Neural cell (in vitro differentiated cells): ENCODE results near the gene C22orf31. TPM values are rescaled to one million over a fixed set of nuclear protein-coding genes. Genes with fewer than 3 reads are reported as not detected.

Experiments
- H2AFZ ChIP-seq: fragments of 200-600, 300-800 bp; sonication (generic), shearing (Covaris generic); 2 replicates; pipeline ENCODE4 v1.6.0; 2014; ENCODE audit warnings: low read depth, mild to moderate bottlenecking, antibody characterized with exemption, low read length, moderate library complexity
- H3F3A ChIP-seq: fragments of 200-600 bp; shearing (Covaris generic); 2 replicates; pipeline ENCODE4 v1.6.1; 2016; ENCODE audit warnings: mild to moderate bottlenecking, moderate library complexity, mixed read lengths, antibody characterized with exemption, low read length; ENCODE audit not compliant: insufficient read depth, poor library complexity, severe bottlenecking
- H3K27ac ChIP-seq: fragments of 200-600, 300-800 bp; sonication (generic), shearing (Covaris generic); 2 replicates; pipeline ENCODE4 v1.5.1; 2014; ENCODE audit warnings: mild to moderate bottlenecking, low read length, moderate library complexity
- H3K27me3 ChIP-seq: fragments of 300-800, 200-600 bp; sonication (generic), shearing (Covaris generic); 2 replicates; pipeline ENCODE4 v1.6.0; 2014; ENCODE audit warnings: mild to moderate bottlenecking, low read depth, low read length, moderate library complexity; ENCODE audit not compliant: insufficient read depth
- H3K36me3 ChIP-seq: fragments of 300-800, 200-600 bp; sonication (generic), shearing (Covaris generic); 2 replicates; pipeline ENCODE4 v1.5.1; 2014; ENCODE audit warnings: mild to moderate bottlenecking, antibody characterized with exemption, low read length, moderate library complexity; ENCODE audit not compliant: insufficient read depth
- H3K4me2 ChIP-seq: fragments of 300-800, 200-600 bp; sonication (generic), shearing (Covaris generic); 2 replicates; pipeline ENCODE4 v1.6.0; 2014; ENCODE audit warnings: mild to moderate bottlenecking, low read length
- H3K4me3 ChIP-seq: fragments of 300-800, 200-600 bp; sonication (generic), shearing (Covaris generic); 2 replicates; pipeline ENCODE4 v1.5.1; 2014; ENCODE audit warnings: mild to moderate bottlenecking, low read length, moderate library complexity
- H3K79me2 ChIP-seq: fragments of 200-600 bp; shearing (Covaris generic); replicated peaks from 2 replicates; pipeline ENCODE4 v1.6.0; 2014; ENCODE audit warnings: mild to moderate bottlenecking, low read length, moderate library complexity; ENCODE audit not compliant: insufficient read depth
- H3K9ac ChIP-seq: fragments of 300-800, 200-600 bp; sonication (generic), shearing (Covaris generic); 2 replicates; pipeline ENCODE4 v1.6.1; 2016; ENCODE audit warnings: mild to moderate bottlenecking, low read length, mixed read lengths
- H3K9me2 ChIP-seq: fragments of 200-600 bp; shearing (Covaris generic); 2 replicates; pipeline ENCODE4 v1.6.1; 2016; ENCODE audit warnings: mild to moderate bottlenecking, low read length, mixed read lengths; ENCODE audit not compliant: insufficient read depth
- H3K9me3 ChIP-seq: fragments of 200-600, 300-800 bp; sonication (generic), shearing (Covaris generic); 2 replicates; pipeline ENCODE4 v1.6.1; 2016; ENCODE audit warnings: mild to moderate bottlenecking, mixed run types, low read length, moderate library complexity, mixed read lengths
- H4K20me1 ChIP-seq: fragments of 200-600 bp; shearing (Covaris generic); 2 replicates; pipeline ENCODE4 v1.6.1; 2016; ENCODE audit warnings: mild to moderate bottlenecking, mixed run types; ENCODE audit not compliant: insufficient read depth
- POLR2AphosphoS5 ChIP-seq: IDR thresholded peaks from 2 replicates; pipeline ENCODE4 v1.6.1; 2012
- RAD21 ChIP-seq: fragments of 450-650 bp; conservative IDR thresholded peaks from 2 replicates; pipeline ENCODE4 v1.6.1; 2014; ENCODE audit warnings: antibody characterized with exemption, mild to moderate bottlenecking, moderate library complexity
- SMC3 ChIP-seq: fragments of 450-650 bp; conservative IDR thresholded peaks from 2 replicates; pipeline ENCODE4 v1.6.1; 2014; ENCODE audit warnings: antibody characterized with exemption, mild to moderate bottlenecking, moderate library complexity; ENCODE audit not compliant: poor library complexity
- TAF1 ChIP-seq: IDR thresholded peaks from 2 replicates; pipeline ENCODE4 v1.6.1; 2012; ENCODE audit warnings: low read depth
- polyA plus RNA-seq: library from polyadenylated mRNA; depleted of rRNA; stranded (reverse); fragments of >200 nt; gene quantifications from 2 replicates; pipeline ENCODE4 v1.2.3, GENCODE V29; 2014
- TF ChIP-seq, protein P1 (sequence below): fragments of 450-650 bp; IDR thresholded peaks from 2 replicates; pipeline ENCODE4 v1.5.1; 2014; ENCODE audit warnings: antibody characterized with exemption, mild to moderate bottlenecking, moderate library complexity; ENCODE audit not compliant: poor library complexity, severe bottlenecking

The C22orf31 gene
- polyA plus RNA-seq, 1 donor from 2014 or later: not detected

DNA sequence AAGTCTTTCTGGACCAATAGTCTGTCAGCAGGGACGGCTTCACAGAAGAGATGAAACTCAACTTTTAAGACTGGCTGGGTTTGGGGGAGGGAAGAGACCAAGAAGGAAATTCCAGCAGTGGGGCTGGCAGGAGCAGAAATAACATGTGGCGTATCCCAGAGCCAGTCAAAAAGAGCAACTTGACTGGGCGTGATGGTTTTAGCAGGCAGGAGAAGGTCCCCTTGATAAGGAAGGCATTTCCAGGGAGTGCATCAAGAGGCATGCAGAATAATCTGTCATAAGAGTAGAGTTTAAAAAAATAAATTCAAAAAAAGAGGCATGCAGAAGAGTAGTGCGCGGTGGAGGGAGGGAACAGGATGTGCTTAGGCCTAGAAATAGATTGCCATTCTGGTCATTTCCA, 52.5 kb downstream of the C22orf31 start:
- no peak for TF ChIP-seq POLR2AphosphoS5
- TF ChIP-seq RAD21: no peak
- TF ChIP-seq SMC3: no peak
- TF ChIP-seq TAF1: no peak
- TF ChIP-seq, protein P1, sequence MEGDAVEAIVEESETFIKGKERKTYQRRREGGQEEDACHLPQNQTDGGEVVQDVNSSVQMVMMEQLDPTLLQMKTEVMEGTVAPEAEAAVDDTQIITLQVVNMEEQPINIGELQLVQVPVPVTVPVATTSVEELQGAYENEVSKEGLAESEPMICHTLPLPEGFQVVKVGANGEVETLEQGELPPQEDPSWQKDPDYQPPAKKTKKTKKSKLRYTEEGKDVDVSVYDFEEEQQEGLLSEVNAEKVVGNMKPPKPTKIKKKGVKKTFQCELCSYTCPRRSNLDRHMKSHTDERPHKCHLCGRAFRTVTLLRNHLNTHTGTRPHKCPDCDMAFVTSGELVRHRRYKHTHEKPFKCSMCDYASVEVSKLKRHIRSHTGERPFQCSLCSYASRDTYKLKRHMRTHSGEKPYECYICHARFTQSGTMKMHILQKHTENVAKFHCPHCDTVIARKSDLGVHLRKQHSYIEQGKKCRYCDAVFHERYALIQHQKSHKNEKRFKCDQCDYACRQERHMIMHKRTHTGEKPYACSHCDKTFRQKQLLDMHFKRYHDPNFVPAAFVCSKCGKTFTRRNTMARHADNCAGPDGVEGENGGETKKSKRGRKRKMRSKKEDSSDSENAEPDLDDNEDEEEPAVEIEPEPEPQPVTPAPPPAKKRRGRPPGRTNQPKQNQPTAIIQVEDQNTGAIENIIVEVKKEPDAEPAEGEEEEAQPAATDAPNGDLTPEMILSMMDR: no peak
- no peak overlapping the region for H3K4me3 ChIP-seq
- H3K36me3 ChIP-seq: no peaks in the 10 kb centered on the region
- peaks cover 4% of the 10 kb centered on the region for H3F3A ChIP-seq
- no peak overlapping the region for H3K9ac ChIP-seq
- no peak overlapping the region for H3K27ac ChIP-seq
- H3K4me2 ChIP-seq: no peak overlapping the region
- H3K9me2 ChIP-seq: no peaks in the 10 kb centered on the region
- H3K9me3 ChIP-seq: no peaks in the 10 kb centered on the region
- no peaks in the 10 kb centered on the region for H4K20me1 ChIP-seq
- H2AFZ ChIP-seq: no peak overlapping the region
- no peaks in the 10 kb centered on the region for H3K79me2 ChIP-seq
- no peaks in the 10 kb centered on the region for H3K27me3 ChIP-seq

Other genes starting within 250 kb of the C22orf31 start
- 2.6 and 2.9 TPM in 2 replicates for gene ZNRF3, start 178.3 kb downstream of the C22orf31 start, polyA plus RNA-seq
- 2.8 and 3.3 TPM in 2 replicates for gene KREMEN1, start 11.2 kb upstream of the C22orf31 start, polyA plus RNA-seq
- 14.1 and 22.2 TPM in 2 replicates for gene EMID1, start 144.1 kb upstream of the C22orf31 start, polyA plus RNA-seq
- 114 and 135 TPM in 2 replicates for gene RHBDD3, start 206.2 kb upstream of the C22orf31 start, polyA plus RNA-seq
- 277 and 287 TPM in 2 replicates for gene EWSR1, start 206.4 kb upstream of the C22orf31 start, polyA plus RNA-seq
- gene GAS2L1, start 244.8 kb upstream of the C22orf31 start, polyA plus RNA-seq: 0.77 and 2.3 TPM in 2 replicates